Liver (tissue), 9 donors: ENCODE results near the gene FYB2. TPM values are rescaled to one million over a fixed set of nuclear protein-coding genes. Genes with fewer than 3 reads are reported as not detected.

Source experiments
- DNase-seq: peaks from one replicate; pipeline ENCODE4 v3.0.0-alpha.2; 2017; ENCODE audit warnings: low spot score
- H3K27ac ChIP-seq, 2 donors: one replicate each; pipeline ENCODE4 v1.7.0; 2013; ENCODE audit warnings: inconsistent platforms in 2 of 2, low read length in 2 of 2, control low read depth in 1 of 2, low read depth in 1 of 2, mild to moderate bottlenecking in 1 of 2
- H3K27me3 ChIP-seq, 4 donors: one replicate each; pipeline versions ENCODE4 v1.6.1 to v1.7.0; 2013; ENCODE audit warnings: low read length in 3 of 4, inconsistent platforms in 1 of 4, mild to moderate bottlenecking in 1 of 4, moderate library complexity in 1 of 4; ENCODE audit not compliant: control insufficient read depth in 4 of 4, insufficient read depth in 4 of 4
- H3K36me3 ChIP-seq, 4 donors: one replicate each; pipeline versions ENCODE4 v1.6.1 to v1.7.0; 2013; ENCODE audit warnings: low read length in 3 of 4, mild to moderate bottlenecking in 3 of 4, low read depth in 1 of 4, moderate library complexity in 1 of 4; ENCODE audit not compliant: control insufficient read depth in 4 of 4, insufficient read depth in 3 of 4
- H3K4me1 ChIP-seq, 4 donors: one replicate each; pipeline versions ENCODE4 v1.6.1 to v1.7.0; 2013; ENCODE audit warnings: low read length in 3 of 4, mild to moderate bottlenecking in 3 of 4, moderate library complexity in 1 of 4; ENCODE audit not compliant: control insufficient read depth in 4 of 4, insufficient read depth in 4 of 4
- H3K4me3 ChIP-seq, 3 donors: one replicate each; pipeline versions ENCODE4 v1.6.1 to v1.7.0; 2013; ENCODE audit warnings: low read length in 3 of 3, control low read depth in 1 of 3, low read depth in 1 of 3, mild to moderate bottlenecking in 1 of 3
- H3K9ac ChIP-seq, 2 donors: one replicate each; pipeline ENCODE4 v1.7.0; 2013; ENCODE audit warnings: low read length in 2 of 2, mild to moderate bottlenecking in 2 of 2, moderate library complexity in 2 of 2, control low read depth in 1 of 2, low read depth in 1 of 2
- H3K9me3 ChIP-seq, 4 donors: one replicate each; pipeline versions ENCODE4 v1.6.1 to v1.7.0; 2013; ENCODE audit warnings: low read length in 3 of 4; ENCODE audit not compliant: control insufficient read depth in 4 of 4
- EGR1 ChIP-seq, 2 donors: IDR thresholded peaks; 2 replicates each; pipeline ENCODE4 v1.6.1; 2016 to 2018; ENCODE audit warnings: antibody characterized with exemption in 2 of 2, low read depth in 2 of 2
- FOXA1 ChIP-seq: IDR thresholded peaks from 2 replicates; pipeline ENCODE4 v1.6.1; 2016; ENCODE audit warnings: antibody characterized with exemption
- HNF4A ChIP-seq, 2 donors: conservative IDR thresholded peaks; 2 replicates each; pipeline ENCODE4 v1.6.1; 2016; ENCODE audit warnings: antibody characterized with exemption in 2 of 2, mild to moderate bottlenecking in 2 of 2
- HNF4G ChIP-seq: IDR thresholded peaks from 2 replicates; pipeline ENCODE4 v1.6.1; 2016; ENCODE audit warnings: antibody characterized with exemption
- JUND ChIP-seq, 2 donors: IDR thresholded peaks; 2 replicates each; pipeline ENCODE4 v1.6.1; 2016; ENCODE audit warnings: antibody characterized with exemption in 2 of 2
- NR2F2 ChIP-seq: IDR thresholded peaks from 2 replicates; pipeline ENCODE4 v1.6.1; 2016; ENCODE audit warnings: antibody characterized with exemption
- RAD21 ChIP-seq, 2 donors: IDR thresholded peaks; 2 replicates each; pipeline ENCODE4 v1.6.1; 2016; ENCODE audit warnings: antibody characterized with exemption in 2 of 2, mild to moderate bottlenecking in 2 of 2
- RXRA ChIP-seq, 2 donors: IDR thresholded peaks; 2 replicates each; pipeline ENCODE4 v1.6.1; 2017 to 2018; ENCODE audit warnings: antibody characterized with exemption in 2 of 2, mild to moderate bottlenecking in 1 of 2
- SP1 ChIP-seq: IDR thresholded peaks from 2 replicates; pipeline ENCODE4 v1.6.1; 2018; ENCODE audit warnings: antibody characterized with exemption, mild to moderate bottlenecking
- TAF1 ChIP-seq: conservative IDR thresholded peaks from 2 replicates; pipeline ENCODE4 v1.6.1; 2016; ENCODE audit warnings: antibody characterized with exemption, mild to moderate bottlenecking
- YY1 ChIP-seq: IDR thresholded peaks from 2 replicates; pipeline ENCODE4 v1.6.1; 2016; ENCODE audit warnings: antibody characterized with exemption, mild to moderate bottlenecking
- WGBS: extraction: QIAGEN DNeasy Blood & Tissue Kit; methylation state at CpG from one replicate; pipeline ENCODE4 v1.1.7; 2013; 5-methylcytosine and 5-hydroxymethylcytosine counted together
- polyA plus RNA-seq, 2 donors: library from polyadenylated mRNA; stranded (reverse) in 1 of 2; unstranded in 1 of 2; fragments of 200-250 nt in 1 of 2; fragments of >200 nt in 1 of 2; fragmentation: Nextera tagmentation in 1 of 2; extraction: Ambion mirVana in 1 of 2; gene quantifications; one replicate each; pipeline versions ENCODE4 v1.2.1 to v1.2.3, GENCODE V29; 2013 to 2015
- total RNA-seq, 2 donors: library from RNA; depleted of rRNA; stranded (reverse); fragments of >200 nt; gene quantifications; one replicate each; pipeline ENCODE4 v1.2.3, GENCODE V29; 2014
- TF ChIP-seq, protein P1 (sequence below): fragments of 150-350 bp; IDR thresholded peaks from 2 replicates; pipeline ENCODE4 v1.5.1; 2017; ENCODE audit warnings: improper control_type of control experiment, low read depth, low read length; ENCODE audit not compliant: missing input control
- TF ChIP-seq, protein P2 (sequence below): IDR thresholded peaks from 2 replicates; pipeline ENCODE4 v1.6.1; 2016; ENCODE audit warnings: antibody characterized with exemption
- TF ChIP-seq, protein P3 (sequence below): IDR thresholded peaks from 2 replicates; pipeline ENCODE4 v1.6.1; 2016; ENCODE audit warnings: antibody characterized with exemption
- TF ChIP-seq, protein P4 (sequence below): IDR thresholded peaks from 2 replicates; pipeline ENCODE4 v1.6.1; 2016; ENCODE audit warnings: antibody characterized with exemption
- TF ChIP-seq, protein P5 (sequence below): IDR thresholded peaks from 2 replicates; pipeline ENCODE4 v1.6.1; 2016; ENCODE audit warnings: antibody characterized with exemption, mild to moderate bottlenecking
- donor health status: healthy.
- donor health status: healthy.
- donor health status: healthy.
- donor health status: healthy.
- donor health status: healthy.

The FYB2 gene
- total and polyA plus RNA-seq, 4 donors: 3.3 to 31.3 (median 16.2) TPM

DNA sequence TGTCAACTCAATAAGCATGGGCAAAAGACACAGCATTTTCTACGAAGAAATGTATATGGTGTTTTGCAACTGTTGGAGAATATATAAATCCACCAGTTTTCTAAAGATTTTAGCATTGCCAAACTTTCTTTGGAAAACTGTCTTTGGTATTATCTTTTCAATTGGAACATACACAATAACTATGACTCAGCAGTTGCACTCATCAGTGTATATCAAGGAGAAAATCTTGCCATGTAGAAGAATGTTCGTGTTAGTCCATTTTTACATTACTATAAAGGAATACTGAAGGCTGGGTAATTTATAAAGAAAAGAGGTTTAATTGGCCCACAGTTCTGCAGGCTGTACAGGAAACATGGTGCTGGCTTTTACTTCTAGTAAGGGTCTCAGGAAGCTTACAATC lies 133.0 kb downstream of the FYB2 start:
- no peaks in the 10 kb centered on the region for H3K36me3 ChIP-seq
- no peak for TF ChIP-seq HNF4A (conservative IDR thresholded peaks at IDR 0.05)
- TF ChIP-seq YY1: no peak
- TF ChIP-seq, protein P1, sequence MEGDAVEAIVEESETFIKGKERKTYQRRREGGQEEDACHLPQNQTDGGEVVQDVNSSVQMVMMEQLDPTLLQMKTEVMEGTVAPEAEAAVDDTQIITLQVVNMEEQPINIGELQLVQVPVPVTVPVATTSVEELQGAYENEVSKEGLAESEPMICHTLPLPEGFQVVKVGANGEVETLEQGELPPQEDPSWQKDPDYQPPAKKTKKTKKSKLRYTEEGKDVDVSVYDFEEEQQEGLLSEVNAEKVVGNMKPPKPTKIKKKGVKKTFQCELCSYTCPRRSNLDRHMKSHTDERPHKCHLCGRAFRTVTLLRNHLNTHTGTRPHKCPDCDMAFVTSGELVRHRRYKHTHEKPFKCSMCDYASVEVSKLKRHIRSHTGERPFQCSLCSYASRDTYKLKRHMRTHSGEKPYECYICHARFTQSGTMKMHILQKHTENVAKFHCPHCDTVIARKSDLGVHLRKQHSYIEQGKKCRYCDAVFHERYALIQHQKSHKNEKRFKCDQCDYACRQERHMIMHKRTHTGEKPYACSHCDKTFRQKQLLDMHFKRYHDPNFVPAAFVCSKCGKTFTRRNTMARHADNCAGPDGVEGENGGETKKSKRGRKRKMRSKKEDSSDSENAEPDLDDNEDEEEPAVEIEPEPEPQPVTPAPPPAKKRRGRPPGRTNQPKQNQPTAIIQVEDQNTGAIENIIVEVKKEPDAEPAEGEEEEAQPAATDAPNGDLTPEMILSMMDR: no peak
- no peak for TF ChIP-seq RAD21 (IDR thresholded peaks at IDR 0.05)
- H3K4me1 ChIP-seq: no peaks in the 10 kb centered on the region
- H3K27ac ChIP-seq: no peak overlapping the region
- peaks cover 0 to 2% (median 0%) of the 10 kb centered on the region in 4 donors for H3K27me3 ChIP-seq
- no peak for DNase-seq
- H3K4me3 ChIP-seq: no peak overlapping the region
- H3K9ac ChIP-seq: no peak overlapping the region
- H3K9me3 ChIP-seq: no peaks in the 10 kb centered on the region
- 95% methylated on average over 2 of the region's 2 CpGs for WGBS

DNA sequence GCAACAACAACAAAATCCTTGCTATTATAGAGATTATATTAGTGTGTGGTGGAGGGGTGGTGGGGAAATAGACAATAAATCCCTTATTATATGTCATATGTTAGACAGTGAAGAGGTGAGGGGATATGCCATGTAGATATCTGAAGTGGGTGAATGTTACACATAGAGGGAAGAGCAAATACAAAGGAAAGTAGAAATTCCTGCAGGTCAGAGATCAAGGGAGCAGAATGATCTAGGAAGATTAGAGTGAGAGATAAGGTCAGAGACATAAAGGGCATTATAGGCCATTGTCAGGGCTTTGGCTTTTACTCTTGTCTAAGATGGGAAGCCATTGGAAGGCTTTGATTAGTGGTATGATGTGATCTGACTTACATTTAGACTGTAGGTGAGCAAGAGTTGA lies 135.6 kb downstream of the FYB2 start:
- no peak overlapping the region for H3K27ac ChIP-seq
- DNase-seq: no peak
- TF ChIP-seq HNF4G (no peak), SP1 (no peak), YY1 (no peak), TAF1 (no peak), NR2F2 (no peak), EGR1 (IDR thresholded peaks at IDR 0.05; ENCODE audit: low read depth in 2 of 2) (no peak)
- TF ChIP-seq, protein P1: no peak
- TF ChIP-seq, protein P2, sequence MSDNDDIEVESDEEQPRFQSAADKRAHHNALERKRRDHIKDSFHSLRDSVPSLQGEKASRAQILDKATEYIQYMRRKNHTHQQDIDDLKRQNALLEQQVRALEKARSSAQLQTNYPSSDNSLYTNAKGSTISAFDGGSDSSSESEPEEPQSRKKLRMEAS: no peak
- no peaks in the 10 kb centered on the region for H3K4me1 ChIP-seq
- H3K9ac ChIP-seq: no peak overlapping the region
- H3K9me3 ChIP-seq: no peaks in the 10 kb centered on the region
- H3K4me3 ChIP-seq: no peak overlapping the region
- H3K27me3 ChIP-seq: peaks cover 0 to 2% (median 0%) of the 10 kb centered on the region in 4 donors
- no peaks in the 10 kb centered on the region for H3K36me3 ChIP-seq

DNA sequence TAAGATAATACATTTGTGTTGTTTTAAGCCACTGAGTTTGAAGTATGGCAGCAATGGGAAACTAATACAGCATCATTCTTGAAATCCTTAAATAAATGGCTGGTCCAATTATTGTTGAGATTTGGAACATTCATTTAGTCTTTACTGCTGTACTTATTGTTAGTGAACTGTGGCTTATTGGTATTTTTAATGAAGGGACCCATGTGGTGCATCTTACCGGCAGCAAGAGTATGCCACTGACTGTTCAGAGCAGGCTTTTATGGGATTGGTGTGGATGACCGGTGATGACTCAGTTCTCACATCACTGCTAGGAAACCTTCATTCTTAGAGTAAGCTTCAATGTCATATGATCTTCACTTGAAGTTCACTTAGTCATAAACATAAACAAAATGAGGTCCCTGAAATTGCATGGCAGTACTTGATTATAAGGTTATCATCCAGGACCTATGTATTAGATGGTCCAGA lies 142.6 kb downstream of the FYB2 start:
- 97% methylated on average over 2 of the region's 2 CpGs for WGBS
- H3K36me3 ChIP-seq: no peaks in the 10 kb centered on the region
- H3K27me3 ChIP-seq: no peaks in the 10 kb centered on the region
- no peak for DNase-seq
- no peaks in the 10 kb centered on the region for H3K9me3 ChIP-seq
- no peak overlapping the region for H3K9ac ChIP-seq
- no peak overlapping the region for H3K4me3 ChIP-seq
- no peak overlapping the region for H3K27ac ChIP-seq
- H3K4me1 ChIP-seq: no peaks in the 10 kb centered on the region
- TF ChIP-seq FOXA1 (no peak), SP1 (no peak), RXRA (IDR thresholded peaks at IDR 0.05) (no peak), YY1 (no peak), JUND (IDR thresholded peaks at IDR 0.05) (no peak), HNF4G (no peak), NR2F2 (no peak)
- TF ChIP-seq, protein P3, sequence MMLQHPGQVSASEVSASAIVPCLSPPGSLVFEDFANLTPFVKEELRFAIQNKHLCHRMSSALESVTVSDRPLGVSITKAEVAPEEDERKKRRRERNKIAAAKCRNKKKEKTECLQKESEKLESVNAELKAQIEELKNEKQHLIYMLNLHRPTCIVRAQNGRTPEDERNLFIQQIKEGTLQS: no peak
- TF ChIP-seq, protein P4, sequence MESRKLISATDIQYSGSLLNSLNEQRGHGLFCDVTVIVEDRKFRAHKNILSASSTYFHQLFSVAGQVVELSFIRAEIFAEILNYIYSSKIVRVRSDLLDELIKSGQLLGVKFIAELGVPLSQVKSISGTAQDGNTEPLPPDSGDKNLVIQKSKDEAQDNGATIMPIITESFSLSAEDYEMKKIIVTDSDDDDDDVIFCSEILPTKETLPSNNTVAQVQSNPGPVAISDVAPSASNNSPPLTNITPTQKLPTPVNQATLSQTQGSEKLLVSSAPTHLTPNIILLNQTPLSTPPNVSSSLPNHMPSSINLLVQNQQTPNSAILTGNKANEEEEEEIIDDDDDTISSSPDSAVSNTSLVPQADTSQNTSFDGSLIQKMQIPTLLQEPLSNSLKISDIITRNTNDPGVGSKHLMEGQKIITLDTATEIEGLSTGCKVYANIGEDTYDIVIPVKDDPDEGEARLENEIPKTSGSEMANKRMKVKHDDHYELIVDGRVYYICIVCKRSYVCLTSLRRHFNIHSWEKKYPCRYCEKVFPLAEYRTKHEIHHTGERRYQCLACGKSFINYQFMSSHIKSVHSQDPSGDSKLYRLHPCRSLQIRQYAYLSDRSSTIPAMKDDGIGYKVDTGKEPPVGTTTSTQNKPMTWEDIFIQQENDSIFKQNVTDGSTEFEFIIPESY: no peak
- TF ChIP-seq, protein P2: no peak
- TF ChIP-seq, protein P5, sequence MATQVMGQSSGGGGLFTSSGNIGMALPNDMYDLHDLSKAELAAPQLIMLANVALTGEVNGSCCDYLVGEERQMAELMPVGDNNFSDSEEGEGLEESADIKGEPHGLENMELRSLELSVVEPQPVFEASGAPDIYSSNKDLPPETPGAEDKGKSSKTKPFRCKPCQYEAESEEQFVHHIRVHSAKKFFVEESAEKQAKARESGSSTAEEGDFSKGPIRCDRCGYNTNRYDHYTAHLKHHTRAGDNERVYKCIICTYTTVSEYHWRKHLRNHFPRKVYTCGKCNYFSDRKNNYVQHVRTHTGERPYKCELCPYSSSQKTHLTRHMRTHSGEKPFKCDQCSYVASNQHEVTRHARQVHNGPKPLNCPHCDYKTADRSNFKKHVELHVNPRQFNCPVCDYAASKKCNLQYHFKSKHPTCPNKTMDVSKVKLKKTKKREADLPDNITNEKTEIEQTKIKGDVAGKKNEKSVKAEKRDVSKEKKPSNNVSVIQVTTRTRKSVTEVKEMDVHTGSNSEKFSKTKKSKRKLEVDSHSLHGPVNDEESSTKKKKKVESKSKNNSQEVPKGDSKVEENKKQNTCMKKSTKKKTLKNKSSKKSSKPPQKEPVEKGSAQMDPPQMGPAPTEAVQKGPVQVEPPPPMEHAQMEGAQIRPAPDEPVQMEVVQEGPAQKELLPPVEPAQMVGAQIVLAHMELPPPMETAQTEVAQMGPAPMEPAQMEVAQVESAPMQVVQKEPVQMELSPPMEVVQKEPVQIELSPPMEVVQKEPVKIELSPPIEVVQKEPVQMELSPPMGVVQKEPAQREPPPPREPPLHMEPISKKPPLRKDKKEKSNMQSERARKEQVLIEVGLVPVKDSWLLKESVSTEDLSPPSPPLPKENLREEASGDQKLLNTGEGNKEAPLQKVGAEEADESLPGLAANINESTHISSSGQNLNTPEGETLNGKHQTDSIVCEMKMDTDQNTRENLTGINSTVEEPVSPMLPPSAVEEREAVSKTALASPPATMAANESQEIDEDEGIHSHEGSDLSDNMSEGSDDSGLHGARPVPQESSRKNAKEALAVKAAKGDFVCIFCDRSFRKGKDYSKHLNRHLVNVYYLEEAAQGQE: no peak
